ENCODE data around the gene HSPA4.
"Not testable (repeated sequence)": the region's sequence is repeated elsewhere in the genome, so short reads cannot be mapped to it uniquely, and the experiment has no call there.

HSPA4 gene

DNA sequence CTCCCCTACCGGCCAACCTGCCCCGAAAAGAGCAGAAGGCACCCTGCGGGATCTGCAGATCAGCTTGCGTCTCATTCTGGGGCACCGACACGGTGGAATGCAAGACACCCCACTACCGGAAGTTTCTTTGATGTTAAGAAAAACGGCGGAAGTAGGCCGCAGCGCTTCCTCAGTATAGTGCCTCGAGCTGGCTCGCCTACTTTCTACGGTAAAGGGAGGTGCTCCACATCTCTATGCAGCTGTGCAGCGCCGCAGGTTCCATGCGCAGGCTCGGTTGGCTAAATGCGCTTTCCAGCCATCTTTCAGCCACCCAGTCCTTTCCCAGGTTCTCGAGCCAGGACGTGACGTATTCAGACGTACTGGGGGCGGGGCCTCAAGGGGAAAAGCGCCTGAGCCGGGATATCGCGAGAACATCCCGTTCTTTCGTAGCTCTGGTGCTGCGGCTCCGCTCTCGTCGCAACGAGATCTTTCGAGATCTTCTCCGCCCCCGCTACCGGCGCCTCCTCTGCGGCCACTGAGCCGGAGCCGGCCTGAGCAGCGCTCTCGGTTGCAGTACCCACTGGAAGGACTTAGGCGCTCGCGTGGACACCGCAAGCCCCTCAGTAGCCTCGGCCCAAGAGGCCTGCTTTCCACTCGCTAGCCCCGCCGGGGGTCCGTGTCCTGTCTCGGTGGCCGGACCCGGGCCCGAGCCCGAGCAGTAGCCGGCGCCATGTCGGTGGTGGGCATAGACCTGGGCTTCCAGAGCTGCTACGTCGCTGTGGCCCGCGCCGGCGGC lies at the start of gene HSPA4:
Gene HSPA4 (plus strand): TSS at position 472 of the 775 bp plus-strand sequence. CDS start 238 bp downstream, at position 710.
- DNase-seq (ENCODE audit: low spot score): peak; percentile 98

GRCh38 chr5:133006653-133007052 lies 45.2 kb upstream of the HSPA4 start:
- DNase-seq (ENCODE audit: low spot score): no peak

- DNase-seq (ENCODE audit: low spot score): not testable (repeated sequence)
Observed at GRCh38 chr5:133008455-133008854, 43.4 kb upstream of the HSPA4 start.

DNA sequence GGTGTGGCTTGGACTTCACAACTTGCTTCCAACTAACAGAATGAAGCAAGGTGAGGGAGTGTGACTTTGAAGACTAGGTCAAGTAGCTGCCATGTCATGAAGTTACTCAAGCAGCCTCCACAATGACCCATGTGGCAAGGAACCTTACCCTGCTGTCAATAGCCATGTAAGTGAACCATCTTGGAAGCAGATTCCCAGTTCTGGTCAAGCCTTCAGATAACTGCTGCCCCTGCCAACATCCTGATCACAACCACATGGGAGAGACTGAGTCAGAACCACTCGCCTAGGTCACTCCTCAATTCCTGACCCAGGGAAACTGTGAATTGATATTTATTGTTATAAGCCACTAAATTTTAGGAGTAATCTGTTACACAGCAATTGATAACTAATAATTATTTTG lies 36.3 kb upstream of the HSPA4 start:
- no peak for DNase-seq (ENCODE audit: low spot score)

DNA sequence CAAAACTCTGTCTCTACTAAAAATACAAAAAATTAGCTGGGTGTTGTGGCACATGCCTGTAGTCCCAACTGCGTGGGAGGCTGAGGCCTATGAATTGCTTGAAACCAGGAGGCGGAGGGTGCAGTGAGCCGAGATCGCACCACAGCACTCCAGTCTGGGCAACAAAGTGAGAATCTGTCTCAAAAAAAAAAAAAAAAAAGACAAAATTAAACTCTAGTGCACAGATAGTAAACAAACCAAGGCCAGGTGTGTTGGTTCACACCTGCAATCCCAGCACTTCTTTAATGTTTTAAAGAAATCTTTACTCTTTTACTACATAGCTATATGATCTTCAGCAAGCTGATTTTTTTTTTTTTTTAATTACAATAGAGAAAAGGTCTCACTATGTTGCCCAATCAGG lies 33.8 kb upstream of the HSPA4 start:
- DNase-seq (ENCODE audit: low spot score): no peak

GRCh38 chr5:133019471-133019870 lies 32.3 kb upstream of the HSPA4 start:
- DNase-seq (ENCODE audit: low spot score): not testable (repeated sequence)

- peak; percentile 90 for DNase-seq (ENCODE audit: low spot score)
Observed at GRCh38 chr5:133025804-133026663, 25.8 kb upstream of the HSPA4 start, which contains the start of gene ZCCHC10. TSS of gene ZCCHC10 (minus strand) at chr5:133026549. CDS start at chr5:133026537, 12 bp downstream.

GRCh38 chr5:133026664-133027153 lies 25.1 kb upstream of the HSPA4 start:
- DNase-seq (ENCODE audit: low spot score): peak; percentile 9

- no peak for DNase-seq (ENCODE audit: low spot score)
Observed at GRCh38 chr5:133029416-133029815, 22.4 kb upstream of the HSPA4 start.

GRCh38 chr5:133030343-133031005 lies 21.3 kb upstream of the HSPA4 start:
- DNase-seq (ENCODE audit: low spot score): no peak

GRCh38 chr5:133032852-133033742 lies 18.7 kb upstream of the HSPA4 start:
- DNase-seq (ENCODE audit: low spot score): no peak

GRCh38 chr5:133034064-133034463 lies 17.7 kb upstream of the HSPA4 start:
- no peak for DNase-seq (ENCODE audit: low spot score)

DNA sequence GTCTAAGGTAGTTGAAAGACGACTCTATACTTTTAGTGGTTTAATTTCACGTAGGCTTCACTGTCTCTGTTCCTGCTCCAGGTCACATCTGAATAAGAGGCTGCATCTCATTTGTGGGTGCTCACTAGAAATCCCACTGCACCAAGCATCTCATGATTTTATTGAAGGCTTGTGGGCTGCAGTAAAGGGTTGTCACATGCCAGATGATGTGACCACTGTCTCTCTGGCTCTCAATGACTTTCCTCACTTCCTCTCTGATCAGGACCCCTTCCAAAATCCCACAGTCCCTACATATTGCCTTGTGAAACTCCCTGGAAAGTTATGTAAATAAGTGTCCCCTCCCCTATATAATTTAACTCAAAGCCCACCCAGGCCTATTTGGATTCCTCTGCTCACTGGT lies 16.6 kb upstream of the HSPA4 start:
- DNase-seq (ENCODE audit: low spot score): no peak

DNA sequence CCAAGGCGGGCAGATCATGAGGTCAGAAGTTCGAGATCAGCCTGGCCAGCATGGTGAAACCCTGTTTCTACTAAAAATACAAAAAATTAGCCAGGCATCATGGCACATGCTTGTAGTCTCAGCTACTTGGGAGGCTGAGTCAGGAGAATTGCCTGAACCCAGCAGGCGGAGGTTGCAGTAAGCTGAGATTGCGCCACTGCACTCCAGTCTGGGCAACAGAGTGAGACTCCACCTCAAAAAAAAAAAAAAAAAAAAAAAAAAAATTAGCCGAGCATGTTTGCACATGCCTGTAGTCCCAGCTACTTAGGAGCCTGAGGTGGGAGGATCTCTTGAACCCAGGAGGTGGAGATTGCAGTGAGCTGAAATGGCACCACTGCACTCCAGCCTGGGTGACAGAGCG lies 15.1 kb upstream of the HSPA4 start:
- not testable (repeated sequence) for DNase-seq (ENCODE audit: low spot score)

DNA sequence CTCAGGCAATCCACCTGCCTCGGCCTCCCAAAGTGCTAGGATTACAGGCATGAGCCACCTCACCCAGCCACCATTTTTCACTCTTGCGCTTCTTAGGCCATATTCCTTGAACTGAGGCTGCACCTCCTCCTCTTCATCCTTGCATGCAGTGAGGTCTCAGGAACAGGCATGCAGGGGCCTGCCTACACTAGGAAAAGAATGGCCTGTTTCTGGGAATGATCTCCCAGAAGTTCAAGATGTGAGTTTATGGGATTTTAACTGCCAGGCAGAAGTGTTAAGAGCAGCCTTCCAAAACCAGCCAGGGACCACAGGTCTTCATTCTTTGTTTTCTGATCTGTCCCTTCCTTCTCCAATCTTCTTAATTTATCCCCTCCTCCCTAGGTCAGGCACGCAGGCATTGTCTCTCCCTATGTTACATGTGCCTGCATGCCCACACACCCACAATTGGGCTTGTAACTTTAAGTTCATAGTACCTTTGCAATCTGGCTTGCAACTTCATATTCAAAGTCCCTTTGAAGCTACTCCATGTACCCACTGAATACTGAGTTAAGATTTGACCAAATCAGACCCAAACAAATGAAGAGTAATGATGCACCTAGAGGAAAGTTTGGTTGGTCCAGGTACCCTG lies 10.5 kb upstream of the HSPA4 start:
- no peak for DNase-seq (ENCODE audit: low spot score)

DNA sequence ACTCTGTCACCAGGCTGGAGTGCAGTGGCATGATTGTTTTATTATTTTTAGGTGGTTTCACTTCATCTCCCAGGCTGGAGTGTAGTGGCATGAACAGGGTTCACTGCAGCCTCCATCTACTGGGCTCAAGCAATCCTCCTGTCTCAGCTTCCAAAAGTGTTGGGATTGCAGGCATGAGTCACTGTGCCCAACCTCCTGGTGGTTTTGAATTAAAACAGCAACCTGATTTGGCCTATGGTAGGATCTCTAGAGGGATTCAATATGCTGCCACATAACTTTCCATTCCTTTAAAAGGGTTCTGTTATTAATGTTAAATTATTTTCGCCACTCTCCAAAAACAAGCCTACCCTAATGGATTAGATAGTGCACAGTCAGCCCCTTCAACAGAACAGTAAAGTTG lies 9.9 kb upstream of the HSPA4 start:
- no peak for DNase-seq (ENCODE audit: low spot score)

GRCh38 chr5:133046560-133046959 lies 5.3 kb upstream of the HSPA4 start:
- DNase-seq (ENCODE audit: low spot score): not testable (repeated sequence)

DNA sequence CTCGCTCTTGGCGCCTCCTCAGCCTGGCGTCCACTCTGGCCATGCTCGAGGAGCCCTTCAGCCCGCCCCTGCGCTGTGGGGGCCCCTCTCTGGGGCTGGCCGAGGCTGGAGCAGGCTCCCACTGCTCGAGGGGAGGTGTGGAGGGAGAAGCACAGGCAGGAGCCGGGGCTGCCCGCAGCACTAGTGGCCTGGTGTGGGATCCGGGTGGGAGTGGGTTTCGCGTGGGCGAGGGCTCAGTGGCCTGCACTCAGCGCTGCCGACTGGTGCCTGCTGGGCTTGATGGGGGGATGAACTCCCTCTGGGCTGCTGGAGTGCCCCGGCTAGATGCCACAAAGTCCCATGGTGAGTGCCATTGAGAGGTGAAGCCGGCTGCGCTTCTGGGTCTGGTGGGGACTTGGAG lies 4.4 kb upstream of the HSPA4 start:
- DNase-seq (ENCODE audit: low spot score): no peak

DNA sequence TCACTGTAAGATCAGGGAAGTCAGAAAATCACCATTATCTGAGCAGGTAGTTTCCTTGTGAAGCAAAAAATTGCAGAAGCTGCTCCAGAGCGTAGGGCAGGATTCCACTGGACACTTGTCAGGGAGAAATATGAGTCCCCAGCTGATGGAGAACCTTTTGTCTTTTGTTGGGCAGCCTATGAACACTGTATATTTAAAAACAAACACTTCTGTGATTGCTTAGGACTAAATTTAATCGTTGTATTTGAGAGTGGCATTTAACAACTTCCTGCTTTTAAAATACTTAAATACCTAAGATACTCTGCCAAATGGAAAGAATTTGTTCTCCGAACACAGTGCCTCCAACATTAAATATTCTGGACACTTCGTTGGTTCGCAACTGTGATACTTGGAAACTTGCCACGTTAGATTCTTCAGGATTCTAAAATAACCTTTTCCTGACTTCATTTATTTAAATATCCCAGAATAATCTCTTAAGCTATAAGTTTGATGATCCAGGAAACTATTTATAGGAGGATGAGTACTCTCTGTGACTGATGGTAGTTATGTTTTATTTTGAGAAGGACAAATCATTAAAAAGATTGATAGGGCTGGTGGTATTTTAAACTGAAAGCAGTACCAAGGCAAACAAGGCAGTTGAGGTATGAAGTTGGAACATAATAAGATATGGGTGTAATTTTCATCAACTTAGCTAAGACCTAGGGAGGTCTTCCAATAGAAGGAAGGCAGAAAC lies 2.7 kb upstream of the HSPA4 start:
- DNase-seq (ENCODE audit: low spot score): no peak

- DNase-seq (ENCODE audit: low spot score): no peak
Observed at GRCh38 chr5:133049726-133050048, 2.1 kb upstream of the HSPA4 start.

Data from kidney capillary endothelial cell (primary cell).